Embryonic facial prominence (tissue), 1 donor: ENCODE data around the gene ODF2L.

Source experiments
- DNase-seq: peaks from one replicate; pipeline ENCODE4 v3.0.0-alpha.2; 2016; ENCODE audit errors: extremely low spot score

Gene ODF2L

GRCh38 chr1:86395751-86396497, at the start of gene ODF2L:
Gene ODF2L (minus strand): TSS chr1:86396323. CDS start chr1:86387027, 9,296 bp downstream.
- DNase-seq: peak; percentile 84

DNA sequence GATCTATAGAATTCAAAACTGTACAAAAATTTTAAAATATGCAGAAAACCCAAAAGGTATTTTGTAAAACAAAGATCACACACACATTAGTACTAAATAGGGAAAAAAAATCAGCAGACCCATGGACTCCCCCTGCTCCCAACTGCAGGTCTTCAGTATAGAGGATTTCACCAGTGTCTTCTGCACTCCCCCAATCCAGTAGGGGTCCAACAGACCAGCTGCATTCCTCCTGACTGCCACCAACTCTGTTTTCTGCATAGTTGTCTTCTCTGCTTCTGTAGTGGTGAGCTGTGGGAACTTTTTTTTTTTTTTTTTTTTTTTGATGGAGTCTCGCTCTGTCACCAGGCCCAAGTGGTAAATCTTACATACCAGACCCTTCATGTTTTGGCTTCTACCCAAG, 49.8 kb upstream of the ODF2L start:
- DNase-seq: no peak

- DNase-seq: no peak
Measured at GRCh38 chr1:86441997-86442396, 45.9 kb upstream of the ODF2L start.

DNA sequence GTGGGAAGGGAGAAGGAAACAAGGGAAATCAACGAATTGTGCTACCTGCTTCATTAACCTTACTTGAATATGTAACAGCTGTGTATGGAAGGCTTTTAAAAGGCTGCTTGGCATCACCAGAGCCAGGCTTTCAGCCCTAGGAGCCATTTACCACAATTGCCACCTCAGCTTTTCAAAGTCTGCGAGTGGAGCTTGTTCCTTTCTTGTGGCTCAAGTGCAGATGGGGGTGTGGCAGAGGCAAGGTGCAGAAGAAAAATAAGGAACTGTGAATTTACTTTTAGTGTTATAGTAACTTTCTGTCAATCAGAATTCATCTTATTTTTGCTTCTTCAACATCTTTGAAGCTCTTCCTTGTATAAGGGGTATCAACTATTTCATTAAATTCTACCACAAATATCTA, 45.5 kb upstream of the ODF2L start:
- no peak for DNase-seq

- no peak for DNase-seq
Measured at GRCh38 chr1:86436041-86436440, 39.9 kb upstream of the ODF2L start.

- no peak for DNase-seq
Measured at GRCh38 chr1:86435327-86435726, 39.2 kb upstream of the ODF2L start.

DNA sequence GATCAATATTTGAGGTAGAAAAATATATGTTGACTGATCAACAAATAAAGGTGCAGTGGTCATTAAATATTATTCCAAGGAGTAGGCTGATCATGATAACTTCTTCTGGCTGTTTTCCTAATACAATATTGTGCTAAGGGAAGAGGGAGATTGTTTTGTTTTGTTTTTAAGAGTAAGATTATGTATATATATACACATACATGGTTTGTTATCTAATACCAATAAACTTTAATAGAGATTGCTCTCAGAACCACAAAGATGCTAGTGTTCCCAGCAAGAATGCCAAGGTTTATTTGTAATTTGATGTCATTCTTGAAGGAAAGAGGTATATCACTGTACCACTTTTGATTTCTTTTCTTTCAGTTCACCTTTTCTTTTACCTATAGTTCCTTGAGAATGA, 37.9 kb upstream of the ODF2L start:
- no peak for DNase-seq

GRCh38 chr1:86430376-86430775, 34.3 kb upstream of the ODF2L start:
- no peak for DNase-seq

DNA sequence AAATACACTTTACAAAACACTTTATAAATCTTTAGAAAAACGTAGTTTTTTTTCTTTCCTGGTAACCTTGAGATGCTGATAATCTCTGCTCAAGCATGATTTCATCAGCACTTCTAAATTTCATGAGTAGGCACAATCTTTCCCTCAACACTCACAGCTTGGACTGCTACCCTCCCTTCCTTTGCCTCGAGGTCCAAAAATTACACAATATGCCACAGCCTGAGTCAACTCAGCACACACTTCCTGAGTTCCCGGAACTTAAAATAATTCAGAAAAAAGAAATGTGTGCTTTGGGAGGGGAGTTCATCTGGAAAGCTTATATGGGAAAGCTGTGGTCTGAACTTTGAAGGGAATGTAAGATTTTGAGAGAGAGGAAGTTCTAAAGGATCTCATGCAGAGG, 33.7 kb upstream of the ODF2L start:
- DNase-seq: no peak

DNA sequence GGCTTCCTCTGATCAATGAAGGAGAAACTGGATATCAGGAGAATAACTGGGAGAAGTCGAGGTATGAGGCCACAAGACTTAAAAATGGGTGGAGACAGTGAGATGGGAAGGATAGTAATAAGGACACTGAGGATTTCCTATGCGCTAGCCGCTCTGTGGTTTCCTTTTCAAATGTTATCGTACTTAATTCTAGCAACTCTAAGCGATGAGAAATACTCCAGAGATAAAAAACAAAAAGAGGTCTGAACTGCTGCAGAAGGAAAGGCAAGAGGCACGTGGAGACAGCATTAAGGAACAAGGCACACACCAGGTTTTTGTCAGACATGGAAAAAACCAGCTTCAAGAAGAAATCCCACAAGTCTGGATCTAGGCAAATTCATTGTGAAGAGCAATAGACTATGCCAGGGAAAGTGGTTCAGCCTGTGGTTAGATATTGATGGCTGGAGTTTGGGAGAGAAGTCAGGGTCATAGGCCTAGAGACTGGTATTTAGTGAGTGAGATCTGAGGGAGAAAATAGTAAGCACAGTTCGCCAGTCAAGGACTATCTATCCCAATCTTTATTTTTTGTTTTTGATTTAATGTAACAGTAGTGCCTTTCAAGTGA, 33.1 kb upstream of the ODF2L start:
- no peak for DNase-seq

DNA sequence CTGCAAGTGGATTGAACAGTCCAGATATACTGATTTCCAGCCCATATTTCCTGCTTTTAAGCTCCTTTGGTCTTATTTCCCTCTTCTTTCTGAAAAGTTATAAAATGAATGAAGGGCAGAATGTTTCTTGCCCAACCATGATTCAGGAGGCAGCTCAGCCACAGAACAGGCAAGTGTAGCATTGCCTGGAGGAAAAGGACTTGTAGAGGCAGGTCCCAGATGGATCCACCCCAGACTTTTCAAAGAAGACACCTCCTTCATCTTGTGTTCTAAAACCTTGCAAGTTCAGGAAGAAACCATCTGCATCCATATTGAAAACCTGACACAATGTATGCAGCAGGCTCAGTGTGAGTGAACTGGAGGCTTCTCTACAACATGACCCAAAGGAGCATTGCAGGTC, 27.8 kb upstream of the ODF2L start, which contains the start of gene CLCA2:
CLCA2 (plus strand) TSS at position 299 of the 400 bp plus-strand sequence; CDS start at position 376, 77 bp downstream.
- no peak for DNase-seq

DNA sequence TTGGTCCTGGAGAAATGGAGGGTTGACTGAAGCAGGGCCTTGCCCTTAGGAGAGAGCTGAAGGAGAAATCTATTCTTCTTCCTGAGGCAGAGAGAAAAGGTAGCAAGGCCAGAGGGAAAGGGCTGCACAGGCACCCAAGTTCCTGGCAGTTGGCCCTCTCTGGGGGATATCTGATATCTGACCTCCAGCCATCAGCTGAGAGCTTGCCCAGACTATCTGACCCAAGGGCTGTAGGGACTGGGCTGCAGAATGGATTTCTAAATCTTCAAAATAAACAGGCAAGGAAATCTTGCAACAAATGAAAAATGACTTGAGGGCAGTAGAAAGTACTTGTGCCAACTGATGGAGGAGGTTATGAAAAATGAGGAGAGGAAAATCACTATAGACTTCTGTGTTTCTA, 27.4 kb upstream of the ODF2L start:
- DNase-seq: no peak

DNA sequence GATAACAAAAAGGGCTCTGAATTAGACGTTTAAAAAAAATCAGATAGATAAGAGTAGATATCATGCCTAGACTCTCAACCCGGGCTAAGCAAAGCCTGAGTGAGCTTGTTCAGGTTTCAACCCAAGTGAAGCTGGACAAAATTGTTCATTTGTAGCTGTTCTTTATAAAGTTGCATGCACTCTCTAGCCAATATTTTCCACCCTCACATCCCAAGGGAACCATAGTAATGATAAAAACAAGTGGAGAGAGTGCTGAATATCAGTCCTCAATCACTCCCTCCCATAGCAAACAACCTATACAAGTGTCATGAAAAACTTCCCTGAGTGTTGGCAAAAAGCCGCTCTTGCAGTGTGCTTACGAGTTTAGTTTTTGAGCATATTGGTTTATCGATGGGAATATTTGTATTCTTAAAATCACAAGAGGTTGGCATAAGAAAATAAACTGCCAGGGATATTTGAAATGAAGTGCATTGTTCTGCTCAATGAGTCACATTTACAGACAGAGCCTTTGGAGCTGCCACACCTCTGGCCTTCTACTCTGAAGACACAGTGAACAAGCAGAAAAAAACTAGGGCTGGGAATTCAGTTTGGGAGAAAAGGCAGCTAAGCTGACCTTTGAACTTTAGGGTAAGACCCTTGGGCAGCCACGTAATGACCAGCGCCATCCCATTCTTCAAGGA, 25.6 kb upstream of the ODF2L start:
- DNase-seq: no peak

- no peak for DNase-seq
Measured at GRCh38 chr1:86419277-86419903, 23.3 kb upstream of the ODF2L start.

DNA sequence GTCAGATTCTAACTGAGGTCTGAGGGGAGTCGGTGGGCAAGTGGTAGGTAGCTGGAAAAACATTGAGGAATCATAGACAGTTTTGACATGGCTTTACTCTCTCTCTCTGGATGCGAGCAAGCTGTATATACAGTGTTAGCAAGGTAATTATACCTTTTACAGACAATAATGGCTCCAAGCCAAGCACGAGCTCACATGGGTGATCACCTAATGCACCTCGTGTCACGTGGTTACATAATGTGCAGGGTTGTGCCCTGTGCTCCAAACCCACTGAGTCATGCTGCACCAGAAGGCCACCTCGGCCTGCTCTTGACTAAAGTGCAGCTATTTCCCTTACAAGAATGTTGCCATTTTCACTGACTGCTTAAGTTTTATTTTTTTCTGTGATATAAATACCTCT, 20.2 kb upstream of the ODF2L start:
- DNase-seq: no peak

DNA sequence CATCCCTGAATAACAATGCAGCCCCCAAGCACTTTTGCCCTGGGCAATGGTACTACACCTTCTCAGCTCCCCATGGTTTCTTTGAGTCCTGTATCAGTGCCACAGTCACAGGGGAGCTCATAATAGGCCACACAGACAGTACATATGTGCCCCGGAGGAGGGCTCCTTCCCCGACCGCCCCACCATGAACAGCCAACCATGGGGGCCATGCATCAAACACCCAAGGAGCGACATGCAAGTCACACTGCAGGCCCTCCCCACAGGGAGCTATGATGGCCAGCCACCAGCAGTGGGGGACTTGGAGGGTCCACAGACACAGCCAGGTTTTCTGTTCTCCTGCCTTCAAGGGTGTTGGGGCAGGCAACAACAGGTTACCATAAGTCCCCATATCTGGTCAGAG, 14.8 kb upstream of the ODF2L start:
- no peak for DNase-seq

DNA sequence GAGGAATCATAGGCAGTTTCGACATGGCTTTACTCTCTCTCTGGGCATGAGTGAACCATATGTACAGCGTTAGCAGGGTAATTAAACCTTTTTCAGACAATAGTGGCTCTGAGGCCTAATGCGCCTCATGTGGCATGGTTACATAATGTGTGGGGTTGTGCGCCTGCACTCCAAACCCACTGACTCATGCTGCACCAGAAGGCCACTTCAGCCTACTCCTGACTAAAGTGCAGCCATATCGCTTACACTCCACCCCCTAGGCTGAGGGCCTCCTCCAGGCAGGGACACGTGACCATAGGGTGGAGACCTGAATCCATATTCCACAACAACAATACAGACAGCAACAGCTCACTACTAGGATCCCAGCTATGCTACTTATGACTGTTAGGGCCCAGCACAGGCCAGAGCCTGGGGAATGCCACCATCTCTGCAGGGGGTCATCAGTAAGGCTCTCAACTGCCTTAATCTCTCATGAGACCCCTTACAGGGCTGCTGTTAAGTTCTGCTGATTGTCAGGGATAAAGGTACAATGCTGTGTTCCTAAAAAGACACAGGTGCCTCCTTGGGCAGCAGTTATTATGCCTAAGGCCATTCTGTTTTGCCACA, 13.4 kb upstream of the ODF2L start:
- DNase-seq: no peak

DNA sequence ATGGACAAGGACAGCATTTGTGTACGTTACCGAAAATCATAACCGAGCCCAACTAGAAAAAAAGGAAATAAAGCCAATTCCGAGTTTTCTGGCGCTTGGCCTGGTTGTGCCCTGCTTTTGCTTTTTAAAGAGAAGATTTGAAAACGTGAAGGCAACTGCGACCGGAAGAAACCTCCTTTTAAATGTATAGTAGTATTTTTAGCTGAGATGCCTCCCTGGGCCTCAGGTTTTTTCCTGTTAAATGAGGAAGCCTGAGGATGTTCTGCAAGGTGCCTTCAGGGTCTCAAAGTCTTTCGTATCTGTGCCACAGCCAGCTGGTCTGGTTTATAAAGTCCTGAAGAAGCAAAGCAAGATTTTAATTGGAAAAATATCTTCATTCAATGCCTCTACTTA, 371 bp upstream of the ODF2L start:
- DNase-seq: peak; percentile 22

GRCh38 chr1:86394416-86394815, 1.7 kb downstream of the ODF2L start:
- no peak for DNase-seq

DNA sequence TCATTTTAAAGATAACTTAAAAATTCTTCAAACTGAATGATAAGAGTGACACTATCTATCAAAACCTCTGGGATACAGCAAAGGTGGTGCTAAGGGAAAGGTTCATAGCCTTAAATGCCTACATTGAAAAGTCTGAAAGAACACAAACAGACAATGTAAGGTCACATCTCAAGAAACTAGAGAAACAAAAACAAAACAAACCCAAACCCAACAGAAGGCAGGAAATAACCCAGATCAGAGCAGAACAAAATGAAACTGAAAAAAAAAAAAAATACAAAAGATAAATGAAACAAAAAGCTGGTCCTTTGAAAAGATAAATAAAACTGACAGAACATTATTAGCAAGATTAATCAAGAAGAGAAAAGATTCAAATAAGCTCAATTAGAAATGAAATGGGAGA, 6.8 kb downstream of the ODF2L start:
- no peak for DNase-seq

- no peak for DNase-seq
Measured at GRCh38 chr1:86388777-86389176, 7.3 kb downstream of the ODF2L start.
